Tibial nerve (tissue), 4 donors: ENCODE measurements around the gene PPA2. TPM values are rescaled to one million over a fixed set of nuclear protein-coding genes. Genes with fewer than 3 reads are reported as not detected.
"Not testable (repeated sequence)": the region's sequence is repeated elsewhere in the genome, so short reads cannot be mapped to it uniquely, and the experiment has no call there.

Source experiments
- DNase-seq, 2 donors: peaks; one replicate each; pipeline ENCODE4 v3.0.0-alpha.2; 2019; ENCODE audit warnings: low spot score in 2 of 2
- H3K27ac ChIP-seq, 4 donors: fragments of 200-600 bp; sonication (generic) in 3 of 4; one replicate each; pipeline ENCODE4 v1.5.1; 2017 to 2019; ENCODE audit warnings: mild to moderate bottlenecking in 1 of 4
- H3K27me3 ChIP-seq, 2 donors: fragments of 200-600 bp; sonication (generic) in 1 of 2; one replicate each; pipeline versions ENCODE4 v1.5.1 to v1.6.0; 2017 to 2019
- H3K36me3 ChIP-seq, 3 donors: fragments of 200-600 bp; sonication (generic); one replicate each; pipeline ENCODE4 v1.5.1; 2018 to 2019
- H3K4me1 ChIP-seq, 4 donors: fragments of 200-600 bp; sonication (generic) in 3 of 4; one replicate each; pipeline ENCODE4 v1.5.1; 2017 to 2019
- H3K4me3 ChIP-seq, 4 donors: fragments of 200-600 bp; sonication (generic) in 3 of 4; one replicate each; pipeline ENCODE4 v1.5.1; 2017 to 2019; ENCODE audit warnings: mild to moderate bottlenecking in 1 of 4, moderate library complexity in 1 of 4
- H3K9me3 ChIP-seq, 4 donors: fragments of 200-600 bp; sonication (generic) in 3 of 4; one replicate each; pipeline ENCODE4 v1.5.1; 2017 to 2019
- EP300 ChIP-seq, 2 donors: sonication (generic); formaldehyde crosslinking; IDR thresholded peaks; one replicate each; pipeline ENCODE4 v1.6.1; 2017; ENCODE audit warnings: antibody characterized with exemption in 2 of 2, mild to moderate bottlenecking in 1 of 2
- POLR2A ChIP-seq, 2 donors: fragments of 450-650 bp; IDR thresholded peaks; one replicate each; pipeline ENCODE4 v1.6.1; 2017; ENCODE audit warnings: antibody characterized with exemption in 2 of 2, mild to moderate bottlenecking in 2 of 2, moderate library complexity in 2 of 2
- WGBS, 2 donors: methylation state at CpG; one replicate each; pipeline ENCODE4 v1.1.5; 2018; 5-methylcytosine and 5-hydroxymethylcytosine counted together
- total RNA-seq, 4 donors: library from RNA; depleted of rRNA; stranded (reverse); fragments of >200 nt; gene quantifications; one replicate each; pipeline ENCODE4 v1.1.0, GENCODE V29; 2016
- TF ChIP-seq, protein P1 (sequence below), 5 experiments: fragments of 200-600 bp in 3 of 5; fragments of 450-650 bp in 2 of 5; sonication (generic) in 3 of 5; IDR thresholded peaks; one replicate each; pipeline ENCODE4 v1.5.1; 2016 to 2019; ENCODE audit warnings: antibody characterized with exemption in 5 of 5, mild to moderate bottlenecking in 3 of 5, moderate library complexity in 2 of 5

Gene PPA2
- total RNA-seq, 4 donors from 2014 or later: 69.9 to 106 (median 84.7) TPM

DNA sequence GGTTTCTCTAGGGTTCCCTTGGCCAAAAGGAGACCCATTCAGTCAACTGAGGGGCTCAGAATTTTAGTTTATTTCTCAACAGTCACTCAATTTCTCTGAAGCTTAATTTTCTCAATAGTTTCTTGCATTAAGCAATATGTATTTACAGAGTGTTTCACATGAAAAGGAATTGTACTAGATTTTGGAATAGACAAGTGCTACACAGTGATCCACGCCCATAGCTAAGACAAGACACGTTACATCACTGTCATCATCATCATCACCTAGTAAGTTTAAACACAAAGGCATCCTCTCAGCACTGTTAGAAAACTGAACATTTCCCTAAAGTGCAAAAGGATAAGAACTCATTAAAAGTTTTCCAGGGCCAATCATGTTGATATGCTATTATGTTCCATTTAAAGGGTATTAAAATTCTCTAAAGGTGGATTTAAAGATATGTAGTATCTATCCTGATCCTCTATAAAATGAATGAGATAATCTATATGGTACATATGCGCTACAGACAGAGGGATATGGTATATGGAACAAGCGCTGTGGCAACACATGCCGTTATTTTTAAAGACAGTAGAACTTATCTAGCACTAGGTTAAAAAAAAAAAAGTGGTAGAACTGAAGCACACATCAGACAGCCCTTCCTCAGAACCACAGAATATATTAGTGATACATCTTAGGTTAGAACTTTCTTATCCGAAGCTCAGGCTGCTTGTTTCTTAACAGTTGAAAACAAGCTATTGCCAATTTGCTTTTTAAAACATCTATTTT is 12.1 kb downstream of the PPA2 start:
- Histone ChIP-seq H3K9me3 (no peaks in the 10 kb centered on the region), H3K27ac (no peak overlapping the region), H3K4me3 (no peak overlapping the region), H3K27me3 (no peaks in the 10 kb centered on the region), H3K36me3 (peaks cover 0 to 6% (median 0%) of the 10 kb centered on the region in 3 donors), H3K4me1 (peaks cover 0 to 16% (median 0%) of the 10 kb centered on the region in 4 donors)
- no peak for DNase-seq
- 95 to 97% methylated on average over 6 of the region's 6 CpGs for WGBS, 2 donors
- TF ChIP-seq, protein P1, sequence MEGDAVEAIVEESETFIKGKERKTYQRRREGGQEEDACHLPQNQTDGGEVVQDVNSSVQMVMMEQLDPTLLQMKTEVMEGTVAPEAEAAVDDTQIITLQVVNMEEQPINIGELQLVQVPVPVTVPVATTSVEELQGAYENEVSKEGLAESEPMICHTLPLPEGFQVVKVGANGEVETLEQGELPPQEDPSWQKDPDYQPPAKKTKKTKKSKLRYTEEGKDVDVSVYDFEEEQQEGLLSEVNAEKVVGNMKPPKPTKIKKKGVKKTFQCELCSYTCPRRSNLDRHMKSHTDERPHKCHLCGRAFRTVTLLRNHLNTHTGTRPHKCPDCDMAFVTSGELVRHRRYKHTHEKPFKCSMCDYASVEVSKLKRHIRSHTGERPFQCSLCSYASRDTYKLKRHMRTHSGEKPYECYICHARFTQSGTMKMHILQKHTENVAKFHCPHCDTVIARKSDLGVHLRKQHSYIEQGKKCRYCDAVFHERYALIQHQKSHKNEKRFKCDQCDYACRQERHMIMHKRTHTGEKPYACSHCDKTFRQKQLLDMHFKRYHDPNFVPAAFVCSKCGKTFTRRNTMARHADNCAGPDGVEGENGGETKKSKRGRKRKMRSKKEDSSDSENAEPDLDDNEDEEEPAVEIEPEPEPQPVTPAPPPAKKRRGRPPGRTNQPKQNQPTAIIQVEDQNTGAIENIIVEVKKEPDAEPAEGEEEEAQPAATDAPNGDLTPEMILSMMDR (IDR thresholded peaks at IDR 0.05): no peak
- TF ChIP-seq EP300 (IDR thresholded peaks at IDR 0.05) (no peak), POLR2A (IDR thresholded peaks at IDR 0.05) (no peak)

DNA sequence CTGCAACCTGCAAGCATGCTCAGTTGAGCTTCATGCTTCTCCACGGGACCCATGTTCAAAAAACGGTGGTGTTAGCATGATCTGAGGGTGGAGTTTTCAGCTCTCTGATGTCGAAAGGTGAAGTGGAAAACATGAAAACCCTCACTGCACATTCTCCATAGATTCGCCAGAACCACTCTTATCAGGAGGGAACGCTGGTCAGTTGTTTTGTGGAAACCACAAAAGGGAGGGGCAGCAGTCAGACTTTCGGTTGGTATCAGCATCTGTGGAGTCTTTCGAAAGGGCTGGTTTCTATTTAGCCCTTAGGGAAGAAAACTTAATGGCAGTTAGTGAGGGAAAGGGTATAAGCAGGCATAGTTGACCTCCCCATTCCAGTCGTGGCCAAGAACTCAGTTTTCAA is 12.6 kb downstream of the PPA2 start:
- 82 to 85% methylated on average over 8 of the region's 8 CpGs for WGBS, 2 donors
- no peak for TF ChIP-seq EP300 (IDR thresholded peaks at IDR 0.05)
- TF ChIP-seq POLR2A (IDR thresholded peaks at IDR 0.05): no peak
- TF ChIP-seq, protein P1 (IDR thresholded peaks at IDR 0.05): no peak
- H3K36me3 ChIP-seq: peaks cover 0 to 6% (median 0%) of the 10 kb centered on the region in 3 donors

DNA sequence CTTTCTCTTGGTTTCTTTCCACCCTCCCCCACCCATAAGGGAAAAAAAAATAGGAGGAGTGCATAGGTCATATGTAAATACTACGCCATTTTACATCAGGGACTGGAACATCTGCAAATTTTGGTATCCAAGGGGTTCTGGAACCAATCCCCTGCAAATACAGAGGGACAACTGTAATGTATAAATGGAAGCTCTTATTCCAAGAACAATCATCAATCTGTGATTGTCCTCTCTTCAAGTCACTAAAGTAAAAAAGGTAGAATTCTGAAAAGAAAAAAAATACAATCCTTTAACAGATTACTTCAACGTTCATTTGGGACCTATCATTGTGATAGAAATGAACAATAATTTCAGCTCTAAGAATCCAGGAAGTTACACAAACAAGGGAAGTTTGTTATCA is 13.6 kb downstream of the PPA2 start:
- Histone ChIP-seq H3K36me3 (peaks cover 0 to 10% (median 0%) of the 10 kb centered on the region in 3 donors), H3K9me3 (no peaks in the 10 kb centered on the region), H3K27me3 (no peaks in the 10 kb centered on the region), H3K4me3 (no peak overlapping the region), H3K27ac (no peak overlapping the region), H3K4me1 (peaks cover 0 to 16% (median 0%) of the 10 kb centered on the region in 4 donors)
- TF ChIP-seq, protein P1 (IDR thresholded peaks at IDR 0.05): no peak
- TF ChIP-seq POLR2A (IDR thresholded peaks at IDR 0.05) (no peak), EP300 (IDR thresholded peaks at IDR 0.05) (no peak)
- DNase-seq: no peak
- WGBS, 2 donors: 51 to 52% methylated on average over 2 of the region's 2 CpGs

More for the DNA sequence above, 12.6 kb downstream of the PPA2 start:
- H3K27me3 ChIP-seq: no peaks in the 10 kb centered on the region
- H3K9me3 ChIP-seq: no peaks in the 10 kb centered on the region
- no peak for DNase-seq
- H3K27ac ChIP-seq: no peak overlapping the region
- peaks cover 0 to 16% (median 0%) of the 10 kb centered on the region in 4 donors for H3K4me1 ChIP-seq
- no peak overlapping the region for H3K4me3 ChIP-seq

DNA sequence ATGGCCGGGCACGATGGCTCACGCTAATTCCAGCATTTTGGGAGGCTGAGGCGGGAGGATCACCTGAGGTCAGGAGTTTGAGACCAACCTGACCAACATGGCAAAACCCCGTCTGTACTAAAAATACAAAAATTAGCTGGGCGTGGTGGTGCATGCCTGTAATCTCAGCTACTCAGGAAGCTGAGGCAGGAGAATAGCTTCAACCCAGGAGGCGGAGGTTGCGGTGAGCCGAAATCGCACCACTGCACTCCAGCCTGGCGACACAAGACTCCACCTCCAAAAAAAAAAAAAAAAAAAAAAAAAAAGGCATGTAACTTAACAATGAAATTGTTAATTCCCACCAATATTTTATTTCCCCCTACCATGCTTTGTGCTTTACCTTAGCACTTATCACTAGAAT is 15.3 kb downstream of the PPA2 start:
- Histone ChIP-seq H3K36me3 (peaks cover 0 to 11% (median 0%) of the 10 kb centered on the region in 3 donors), H3K4me1 (peaks cover 0 to 16% (median 0%) of the 10 kb centered on the region in 4 donors)
- DNase-seq, H3K9me3 ChIP-seq, H3K27me3 ChIP-seq, H3K27ac ChIP-seq, H3K4me3 ChIP-seq: not testable (repeated sequence)
- WGBS, 2 donors: 85 to 95% methylated on average over 11 of the region's 11 CpGs

DNA sequence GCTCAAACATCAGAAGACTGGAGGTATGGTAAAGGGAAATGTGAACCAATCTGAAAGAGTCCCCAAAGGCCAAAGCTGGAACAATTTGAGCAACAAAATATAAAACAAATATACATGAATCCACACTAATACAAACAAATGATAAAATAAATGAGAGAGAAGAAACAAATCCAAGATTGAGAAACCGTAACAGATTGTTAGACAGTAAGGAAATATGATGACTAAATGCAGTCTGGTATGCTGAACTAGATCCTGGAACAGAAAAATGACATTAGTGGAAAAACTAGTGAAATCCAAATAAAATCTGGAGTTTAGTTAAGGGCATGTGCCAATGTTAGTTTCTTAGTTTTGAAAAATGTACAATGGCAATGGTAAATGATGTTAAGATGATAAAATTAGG is 15.9 kb downstream of the PPA2 start:
- DNase-seq: no peak
- Histone ChIP-seq H3K4me1 (peaks cover 0 to 16% (median 0%) of the 10 kb centered on the region in 4 donors), H3K4me3 (no peak overlapping the region), H3K27ac (no peak overlapping the region), H3K27me3 (no peaks in the 10 kb centered on the region), H3K36me3 (peaks cover 0 to 6% (median 0%) of the 10 kb centered on the region in 3 donors), H3K9me3 (no peaks in the 10 kb centered on the region)
- TF ChIP-seq, protein P1 (IDR thresholded peaks at IDR 0.05): no peak
- no peak for TF ChIP-seq EP300 (IDR thresholded peaks at IDR 0.05)
- TF ChIP-seq POLR2A (IDR thresholded peaks at IDR 0.05): no peak
- 69 to 74% methylated on average over 1 of the region's 1 CpG for WGBS, 2 donors
